GM19043 (cell line): Measurements from ENCODE around the gene SNRNP200.
"Not testable (repeated sequence)": the region's sequence is repeated elsewhere in the genome, so short reads cannot be mapped to it uniquely, and the experiment has no call there.

Source experiments
- ATAC-seq: cut with Tn5 transposase; IDR thresholded peaks from one replicate; pipeline ENCODE4 v1.9.1; 2021; ENCODE audit warnings: low read depth; ENCODE audit not compliant: unreplicated experiment

SNRNP200 gene

GRCh38 chr2:96276787-96277499 lies 28.4 kb downstream of the SNRNP200 start:
- ATAC-seq = no peak

- no peak for ATAC-seq
Measured at GRCh38 chr2:96274355-96275056, 30.8 kb downstream of the SNRNP200 start.

DNA sequence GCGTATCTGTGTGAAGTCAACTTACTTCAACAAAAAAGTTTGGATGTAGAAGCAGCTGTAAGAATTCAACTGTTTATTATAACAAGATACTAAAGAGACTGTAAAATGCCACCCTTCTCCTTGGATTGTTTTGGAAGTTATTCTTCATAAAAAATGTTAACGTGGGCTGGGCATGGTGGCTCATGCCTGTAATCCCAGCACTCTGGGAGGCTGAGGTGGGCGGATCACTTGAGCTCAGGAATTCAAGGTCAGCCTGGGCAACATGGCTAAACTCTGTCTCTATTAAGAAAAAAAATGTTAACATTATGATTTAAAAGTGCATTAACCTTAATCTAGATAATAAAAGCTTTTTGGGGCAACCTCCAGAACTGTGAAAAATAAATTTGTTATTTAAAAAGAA lies 31.6 kb downstream of the SNRNP200 start:
- ATAC-seq = no peak

GRCh38 chr2:96271995-96272394 lies 33.4 kb downstream of the SNRNP200 start:
- no peak for ATAC-seq

DNA sequence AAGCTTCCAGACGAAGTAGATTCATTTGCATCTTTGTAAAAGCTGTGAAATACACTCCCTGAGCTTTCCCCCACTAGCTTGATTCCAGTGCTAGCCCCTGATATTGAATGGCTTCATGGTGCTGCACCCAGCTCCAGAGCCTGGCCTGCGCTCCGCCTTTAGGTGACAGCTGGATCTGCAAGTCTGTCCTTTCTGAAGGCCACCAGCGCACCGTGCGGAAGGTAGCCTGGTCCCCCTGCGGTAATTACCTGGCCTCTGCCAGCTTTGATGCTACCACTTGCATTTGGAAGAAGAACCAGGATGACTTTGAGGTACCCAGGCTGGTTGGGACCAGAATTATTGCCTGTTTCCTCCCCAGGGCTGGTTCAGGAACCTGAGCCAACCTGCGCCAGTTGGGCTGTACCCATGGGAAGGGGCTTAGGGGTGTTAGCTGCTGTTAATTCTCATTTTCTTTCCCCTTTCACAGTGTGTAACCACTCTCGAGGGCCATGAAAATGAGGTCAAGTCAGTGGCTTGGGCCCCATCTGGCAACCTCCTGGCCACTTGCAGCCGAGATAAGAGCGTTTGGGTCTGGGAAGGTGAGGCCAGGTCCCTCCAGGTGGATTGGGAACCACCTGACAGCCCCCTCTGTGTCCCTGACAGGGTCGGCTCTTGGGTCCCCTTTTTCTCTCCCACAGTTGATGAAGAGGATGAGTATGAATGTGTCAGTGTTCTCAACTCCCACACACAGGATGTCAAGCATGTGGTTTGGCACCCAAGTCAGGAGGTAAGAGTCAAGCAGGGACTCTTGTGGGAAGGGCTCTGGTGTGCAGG lies 38.0 kb downstream of the SNRNP200 start:
- ATAC-seq = no peak

GRCh38 chr2:96265840-96266679 lies 39.3 kb downstream of the SNRNP200 start, which contains the start of the genes CIAO1 and TMEM127:
TSS of gene CIAO1 (plus strand) at chr2:96266225. CDS start at chr2:96266351, 126 bp downstream.
TSS of gene TMEM127 (minus strand) at chr2:96265997. CDS start at chr2:96265381, 616 bp downstream.
- peak; percentile 90 for ATAC-seq

- ATAC-seq = peak; percentile 1
Measured at GRCh38 chr2:96265349-96265839, 40.0 kb downstream of the SNRNP200 start.

GRCh38 chr2:96264656-96265348 lies 40.5 kb downstream of the SNRNP200 start:
- ATAC-seq = no peak

DNA sequence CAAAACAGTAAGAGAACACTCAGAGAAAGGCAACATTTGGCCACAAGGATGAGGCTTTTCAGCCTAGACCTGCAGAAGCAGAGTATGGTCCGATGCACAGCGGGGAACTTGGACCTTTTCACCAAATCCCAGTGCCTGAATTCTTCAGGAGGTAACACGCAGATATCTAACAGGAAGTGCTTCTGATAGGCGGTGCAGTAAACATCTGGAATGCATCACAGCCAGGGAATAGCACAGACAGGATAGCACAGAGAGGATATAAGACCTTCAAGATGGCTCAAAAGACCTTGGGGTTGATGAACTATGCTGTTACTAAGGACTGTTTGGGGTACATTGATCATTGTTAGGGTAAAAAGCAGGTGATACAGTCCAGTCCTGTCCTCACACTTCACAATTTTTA lies 41.3 kb downstream of the SNRNP200 start:
- no peak for ATAC-seq

DNA sequence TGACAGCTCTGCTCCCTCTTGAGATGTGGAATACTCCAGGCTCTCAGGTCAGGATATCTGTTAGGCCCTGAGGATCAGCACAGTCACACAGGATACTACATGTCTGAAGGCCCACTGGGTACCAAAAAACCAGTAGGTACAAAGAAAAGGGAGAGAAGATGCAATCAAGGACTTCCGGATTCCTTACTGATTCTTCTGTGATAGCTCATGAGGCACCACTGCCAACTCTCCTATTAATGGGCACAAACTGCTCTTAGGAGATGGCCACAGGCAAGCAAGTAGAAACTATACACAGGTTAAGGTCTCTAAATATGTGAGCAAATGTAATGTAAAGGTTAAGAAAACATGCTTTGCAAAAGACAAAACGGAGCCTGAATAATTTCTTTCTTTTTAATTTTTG lies 43.0 kb downstream of the SNRNP200 start:
- no peak for ATAC-seq

- no peak for ATAC-seq
Measured at GRCh38 chr2:96261328-96262003, 43.9 kb downstream of the SNRNP200 start.

GRCh38 chr2:96260387-96261260 lies 44.7 kb downstream of the SNRNP200 start:
- no peak for ATAC-seq

DNA sequence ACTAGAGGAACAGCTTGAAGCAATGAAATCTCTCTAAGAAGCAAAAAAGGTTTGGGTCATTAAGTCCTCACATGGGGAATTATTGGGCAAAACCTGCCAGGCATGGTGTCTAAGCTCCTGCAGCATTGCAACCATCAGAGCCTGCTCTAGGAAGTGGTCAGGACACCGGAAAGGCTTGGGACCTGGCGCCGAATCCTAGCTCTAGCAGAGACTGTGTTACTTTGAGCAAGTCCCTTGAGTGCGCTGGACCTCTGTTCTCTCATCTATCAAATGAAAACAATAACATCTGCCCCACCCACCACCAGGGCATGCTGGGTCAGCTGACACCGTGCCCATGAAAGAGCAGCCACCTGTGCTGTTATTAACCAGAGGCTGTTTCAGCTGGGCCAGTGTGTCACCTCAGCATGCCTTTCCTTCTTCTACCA lies 45.8 kb downstream of the SNRNP200 start:
- no peak for ATAC-seq

GRCh38 chr2:96258166-96259022 lies 47.0 kb downstream of the SNRNP200 start:
- no peak for ATAC-seq

GRCh38 chr2:96257744-96258143 lies 47.6 kb downstream of the SNRNP200 start:
- not testable (repeated sequence) for ATAC-seq

GRCh38 chr2:96256611-96257113 lies 48.7 kb downstream of the SNRNP200 start:
- no peak for ATAC-seq

DNA sequence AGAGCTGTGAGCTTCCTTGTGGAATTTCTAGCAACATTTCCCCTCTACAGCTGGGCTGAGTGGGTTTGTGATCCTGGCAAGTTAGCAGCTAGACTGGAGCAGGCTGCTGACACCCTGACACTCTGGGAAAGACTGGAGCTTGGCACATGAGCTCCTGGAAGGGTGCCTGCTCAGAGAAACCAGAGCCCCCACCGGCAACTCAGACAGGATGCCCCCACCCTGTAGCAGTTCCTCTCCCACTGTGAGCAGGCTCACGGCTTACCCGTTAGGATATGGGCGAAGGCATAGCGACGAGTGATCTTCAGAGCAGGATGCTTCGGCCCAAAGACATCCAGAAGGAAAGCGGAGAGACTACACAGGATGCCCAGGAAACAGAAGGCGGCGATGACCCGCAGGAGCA lies 50.8 kb downstream of the SNRNP200 start:
- no peak for ATAC-seq
